Vagina (tissue), 2 donors: ENCODE measurements around the gene PDE11A.

Source experiments
- POLR2A ChIP-seq, 2 donors: fragments of 450-650 bp; IDR thresholded peaks; one replicate each; pipeline ENCODE4 v1.6.1; 2017; ENCODE audit warnings: antibody characterized with exemption in 2 of 2, mild to moderate bottlenecking in 2 of 2, moderate library complexity in 2 of 2
- POLR2AphosphoS5 ChIP-seq, 2 donors: sonication (generic); formaldehyde crosslinking; IDR thresholded peaks; one replicate each; pipeline ENCODE4 v1.9.0; 2017; ENCODE audit warnings: antibody characterized with exemption in 2 of 2, mild to moderate bottlenecking in 2 of 2, low read depth in 1 of 2; ENCODE audit not compliant: insufficient read depth in 1 of 2
- TF ChIP-seq, protein P1 (sequence below), 3 experiments: fragments of 450-650 bp in 2 of 3; fragments of 200-600 bp in 1 of 3; sonication (generic) in 1 of 3; IDR thresholded peaks; one replicate each; pipeline ENCODE4 v1.5.1; 2017 to 2019; ENCODE audit warnings: antibody characterized with exemption in 3 of 3, mild to moderate bottlenecking in 2 of 3, moderate library complexity in 2 of 3

DNA sequence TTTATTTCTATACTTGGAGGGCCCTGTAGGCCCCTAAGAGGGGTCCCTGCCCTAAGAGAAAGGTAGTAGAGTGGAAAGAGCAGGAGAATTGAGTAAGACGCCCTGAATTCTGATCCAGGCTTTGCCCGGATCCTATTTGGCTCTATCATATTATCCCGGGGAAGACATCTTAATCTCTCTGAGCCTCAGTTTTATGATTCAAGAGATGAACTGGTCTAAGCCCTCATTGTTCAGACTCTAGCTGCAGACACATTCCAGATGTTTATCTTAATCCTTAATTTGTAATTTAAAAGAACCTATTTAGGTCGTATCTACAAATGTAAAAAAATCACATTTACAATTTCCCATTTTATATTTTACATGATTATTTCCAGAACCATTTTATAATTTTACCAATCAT, 459.9 kb downstream of the PDE11A start:
- TF ChIP-seq, protein P1, sequence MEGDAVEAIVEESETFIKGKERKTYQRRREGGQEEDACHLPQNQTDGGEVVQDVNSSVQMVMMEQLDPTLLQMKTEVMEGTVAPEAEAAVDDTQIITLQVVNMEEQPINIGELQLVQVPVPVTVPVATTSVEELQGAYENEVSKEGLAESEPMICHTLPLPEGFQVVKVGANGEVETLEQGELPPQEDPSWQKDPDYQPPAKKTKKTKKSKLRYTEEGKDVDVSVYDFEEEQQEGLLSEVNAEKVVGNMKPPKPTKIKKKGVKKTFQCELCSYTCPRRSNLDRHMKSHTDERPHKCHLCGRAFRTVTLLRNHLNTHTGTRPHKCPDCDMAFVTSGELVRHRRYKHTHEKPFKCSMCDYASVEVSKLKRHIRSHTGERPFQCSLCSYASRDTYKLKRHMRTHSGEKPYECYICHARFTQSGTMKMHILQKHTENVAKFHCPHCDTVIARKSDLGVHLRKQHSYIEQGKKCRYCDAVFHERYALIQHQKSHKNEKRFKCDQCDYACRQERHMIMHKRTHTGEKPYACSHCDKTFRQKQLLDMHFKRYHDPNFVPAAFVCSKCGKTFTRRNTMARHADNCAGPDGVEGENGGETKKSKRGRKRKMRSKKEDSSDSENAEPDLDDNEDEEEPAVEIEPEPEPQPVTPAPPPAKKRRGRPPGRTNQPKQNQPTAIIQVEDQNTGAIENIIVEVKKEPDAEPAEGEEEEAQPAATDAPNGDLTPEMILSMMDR (IDR thresholded peaks at IDR 0.05) = no peak
- TF ChIP-seq POLR2A (IDR thresholded peaks at IDR 0.05) (no peak), POLR2AphosphoS5 (IDR thresholded peaks at IDR 0.05; ENCODE audit: insufficient read depth in 1 of 2, low read depth in 1 of 2) (no peak)
